ENCODE measurements around the gene CD34.
A peak's percentile ranks its signal among the peaks of the same experiment; 100 is the strongest.

The CD34 gene

GRCh38 chr1:207910591-207911354, at the start of gene CD34:
Gene CD34 (minus strand): TSS chr1:207911125. CDS start chr1:207911080, 45 bp downstream.
- Histone ChIP-seq H3K4me3 (ENCODE audit: low read depth, low read length) (peak within 1 kb of the TSS; percentile 37), H3K9me3 (ENCODE audit: severe bottlenecking) (no peaks in the 10 kb centered on the region), H3K27me3 (ENCODE audit: insufficient read depth, low read depth, severe bottlenecking) (no peaks in the 10 kb centered on the region), H3K36me3 (no peaks in the 10 kb centered on the region), H3K27ac (no peak within 1 kb of the TSS)
- peak; percentile 74 for DNase-seq
- no peak for TF ChIP-seq CTCF (IDR thresholded peaks at IDR 0.05; ENCODE audit: low read depth, low read length)

GRCh38 chr1:207960346-207960745, 49.4 kb upstream of the CD34 start:
- no peaks in the 10 kb centered on the region for H3K27me3 ChIP-seq (ENCODE audit: insufficient read depth, low read depth, severe bottlenecking)
- DNase-seq: no peak
- no peak overlapping the region for H3K27ac ChIP-seq
- H3K4me3 ChIP-seq (ENCODE audit: low read depth, low read length): no peak overlapping the region
- no peaks in the 10 kb centered on the region for H3K36me3 ChIP-seq
- TF ChIP-seq CTCF (IDR thresholded peaks at IDR 0.05; ENCODE audit: low read depth, low read length): no peak
- peaks cover 11% of the 10 kb centered on the region for H3K9me3 ChIP-seq (ENCODE audit: severe bottlenecking)

- no peak overlapping the region for H3K4me3 ChIP-seq (ENCODE audit: low read depth, low read length)
- no peaks in the 10 kb centered on the region for H3K27me3 ChIP-seq (ENCODE audit: insufficient read depth, low read depth, severe bottlenecking)
Observed at GRCh38 chr1:207959910-207960309, 49.0 kb upstream of the CD34 start.

GRCh38 chr1:207959141-207959825, 48.4 kb upstream of the CD34 start:
- no peaks in the 10 kb centered on the region for H3K36me3 ChIP-seq
- H3K27me3 ChIP-seq (ENCODE audit: insufficient read depth, low read depth, severe bottlenecking): no peaks in the 10 kb centered on the region
- no peak overlapping the region for H3K27ac ChIP-seq
- no peak overlapping the region for H3K4me3 ChIP-seq (ENCODE audit: low read depth, low read length)
- no peak for DNase-seq
- no peak for TF ChIP-seq CTCF (IDR thresholded peaks at IDR 0.05; ENCODE audit: low read depth, low read length)
- H3K9me3 ChIP-seq (ENCODE audit: severe bottlenecking): peaks cover 11% of the 10 kb centered on the region

More at GRCh38 chr1:207959910-207960309, 49.0 kb upstream of the CD34 start:
- TF ChIP-seq CTCF (IDR thresholded peaks at IDR 0.05; ENCODE audit: low read depth, low read length): no peak
- no peaks in the 10 kb centered on the region for H3K36me3 ChIP-seq
- no peak for DNase-seq
- H3K27ac ChIP-seq: no peak overlapping the region
- H3K9me3 ChIP-seq (ENCODE audit: severe bottlenecking): peaks cover 11% of the 10 kb centered on the region

- no peak overlapping the region for H3K4me3 ChIP-seq (ENCODE audit: low read depth, low read length)
- H3K9me3 ChIP-seq (ENCODE audit: severe bottlenecking): peaks cover 16% of the 10 kb centered on the region
- H3K27me3 ChIP-seq (ENCODE audit: insufficient read depth, low read depth, severe bottlenecking): no peaks in the 10 kb centered on the region
- no peaks in the 10 kb centered on the region for H3K36me3 ChIP-seq
- H3K27ac ChIP-seq: no peak overlapping the region
- no peak for TF ChIP-seq CTCF (IDR thresholded peaks at IDR 0.05; ENCODE audit: low read depth, low read length)
- no peak for DNase-seq
Observed at GRCh38 chr1:207958376-207959139, 47.6 kb upstream of the CD34 start.
